GM19023 (cell line): Measurements from ENCODE around the gene FHDC1.

Source experiments
- ATAC-seq: cut with Tn5 transposase; IDR thresholded peaks from one replicate; pipeline ENCODE4 v1.9.1; 2021; ENCODE audit warnings: mild to moderate bottlenecking, moderate library complexity; ENCODE audit not compliant: unreplicated experiment

FHDC1 gene

DNA sequence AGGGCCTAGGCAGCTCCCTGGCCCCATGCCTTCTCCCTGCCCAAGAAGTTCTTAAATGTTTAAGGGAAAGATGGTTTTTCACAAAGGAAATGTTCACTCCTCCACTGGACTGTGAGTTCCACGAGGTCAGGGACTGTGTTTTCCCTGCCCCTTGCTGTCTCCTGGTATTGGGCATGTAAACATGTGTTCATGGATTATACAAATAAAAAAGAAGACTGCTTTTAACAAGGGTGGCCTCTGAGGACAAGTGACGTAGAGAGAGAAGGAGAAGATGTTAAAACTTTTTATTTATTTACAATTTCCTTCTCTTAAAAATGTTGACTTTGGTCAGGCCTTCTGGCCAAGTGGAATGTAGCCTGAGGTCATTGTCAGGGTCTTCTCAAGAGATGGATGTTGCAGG lies 66.0 kb downstream of the FHDC1 start:
- no peak for ATAC-seq

DNA sequence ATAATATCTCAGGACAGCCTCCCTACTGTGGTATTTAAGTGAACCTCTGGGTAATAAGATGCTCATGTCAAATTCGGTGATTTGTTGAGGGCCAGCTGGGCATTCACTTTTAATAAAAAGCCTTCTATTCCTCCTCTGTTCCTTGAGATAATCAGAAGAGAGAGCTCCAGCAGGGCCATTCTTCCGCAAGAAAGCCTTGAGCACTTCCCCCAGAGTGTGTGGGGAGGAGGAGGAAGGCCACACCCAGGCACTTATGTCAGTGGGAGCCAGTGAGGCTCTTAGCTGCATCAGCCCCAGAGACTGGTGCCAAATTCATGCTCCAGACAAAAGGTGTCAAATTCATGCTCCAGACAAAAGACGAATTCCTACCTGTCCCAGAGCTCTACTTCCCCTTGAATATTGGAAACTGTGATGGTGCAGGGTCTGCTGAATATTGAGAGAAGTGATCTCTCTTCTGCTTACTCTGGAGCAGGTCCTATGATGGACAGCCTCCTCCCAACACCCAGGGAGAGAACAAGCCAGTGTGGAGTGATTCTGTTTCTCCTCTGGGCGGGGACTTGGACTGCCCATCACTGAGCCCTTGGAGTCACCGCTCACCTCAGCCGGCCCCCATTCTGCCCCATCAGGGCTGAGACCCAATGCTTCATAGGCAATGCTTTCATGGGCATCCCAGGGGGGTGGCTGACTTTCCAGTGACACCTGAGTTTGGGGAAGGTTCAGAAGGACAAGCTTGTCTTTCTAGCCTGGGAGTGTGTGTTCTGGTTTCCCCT lies 68.1 kb downstream of the FHDC1 start:
- no peak for ATAC-seq

DNA sequence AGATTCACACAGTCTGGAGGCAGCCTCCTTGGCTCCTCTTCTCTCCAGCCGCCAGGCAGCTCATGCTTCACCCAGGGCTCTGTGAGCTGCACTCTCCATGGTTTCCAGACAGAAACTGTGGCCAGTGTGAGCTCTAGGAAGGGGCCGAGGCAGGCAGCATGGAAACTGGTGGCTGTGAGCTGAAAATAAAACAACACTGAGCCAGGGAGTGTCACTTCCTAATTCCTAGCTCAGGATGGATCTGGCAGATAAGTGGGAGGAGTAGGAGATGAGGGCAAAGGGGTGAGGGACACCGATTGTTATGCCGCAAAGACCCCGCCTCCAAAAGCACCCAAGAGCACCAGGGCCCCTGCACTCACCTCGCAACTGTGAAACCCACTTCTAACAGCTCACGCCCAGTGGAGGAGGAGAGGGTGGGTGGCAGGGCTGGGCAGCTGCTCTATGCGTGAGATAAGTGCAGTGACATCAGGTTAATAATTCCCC lies 69.8 kb downstream of the FHDC1 start:
- no peak for ATAC-seq

DNA sequence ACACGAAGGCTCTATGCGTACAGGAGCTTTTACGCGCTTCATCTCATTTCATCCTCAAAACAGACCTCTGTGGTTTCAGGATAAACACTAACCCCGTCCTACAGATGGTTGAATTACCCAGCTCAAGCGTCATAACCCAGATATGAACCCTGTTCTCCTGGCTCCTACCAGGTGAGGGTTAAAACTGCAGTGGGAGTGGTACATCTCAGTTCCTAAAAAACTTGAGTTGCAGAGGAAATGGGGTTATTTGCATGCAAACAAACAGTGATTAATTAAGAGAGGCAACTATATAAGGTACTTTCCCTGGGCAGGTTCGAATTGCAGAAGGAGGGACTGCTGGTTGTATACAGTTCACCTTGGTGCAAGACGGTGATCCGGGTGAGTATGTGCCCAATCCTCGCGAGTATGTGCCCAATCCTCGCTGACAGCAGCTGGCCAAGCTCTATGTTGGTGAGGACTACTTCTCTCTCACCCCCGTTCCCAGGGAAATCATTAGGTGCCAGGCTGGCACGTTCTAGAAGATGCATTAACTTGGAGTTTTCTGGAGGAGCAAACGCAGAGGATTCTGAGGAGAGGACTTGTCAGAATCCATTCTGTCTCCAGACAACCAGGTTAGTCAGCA lies 72.6 kb downstream of the FHDC1 start:
- no peak for ATAC-seq

DNA sequence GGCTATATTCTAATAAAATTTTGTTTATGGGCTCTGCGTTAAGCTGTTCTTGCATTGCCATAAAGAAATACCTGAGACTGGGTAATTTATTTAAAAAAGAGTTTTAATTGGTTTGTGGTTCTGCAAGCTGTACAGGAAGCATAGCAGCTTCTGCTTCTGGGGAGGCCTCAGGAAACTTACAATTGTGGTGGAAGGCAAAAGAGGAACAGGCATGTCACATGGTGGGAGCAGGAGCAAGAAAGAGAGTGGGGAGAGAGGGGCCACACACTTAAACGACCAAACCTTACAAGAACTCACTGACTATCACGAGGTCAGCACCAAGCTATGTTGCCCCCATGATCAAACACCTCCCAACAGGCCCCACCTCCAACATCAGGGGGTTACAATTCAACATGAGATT lies 74.0 kb downstream of the FHDC1 start:
- no peak for ATAC-seq

DNA sequence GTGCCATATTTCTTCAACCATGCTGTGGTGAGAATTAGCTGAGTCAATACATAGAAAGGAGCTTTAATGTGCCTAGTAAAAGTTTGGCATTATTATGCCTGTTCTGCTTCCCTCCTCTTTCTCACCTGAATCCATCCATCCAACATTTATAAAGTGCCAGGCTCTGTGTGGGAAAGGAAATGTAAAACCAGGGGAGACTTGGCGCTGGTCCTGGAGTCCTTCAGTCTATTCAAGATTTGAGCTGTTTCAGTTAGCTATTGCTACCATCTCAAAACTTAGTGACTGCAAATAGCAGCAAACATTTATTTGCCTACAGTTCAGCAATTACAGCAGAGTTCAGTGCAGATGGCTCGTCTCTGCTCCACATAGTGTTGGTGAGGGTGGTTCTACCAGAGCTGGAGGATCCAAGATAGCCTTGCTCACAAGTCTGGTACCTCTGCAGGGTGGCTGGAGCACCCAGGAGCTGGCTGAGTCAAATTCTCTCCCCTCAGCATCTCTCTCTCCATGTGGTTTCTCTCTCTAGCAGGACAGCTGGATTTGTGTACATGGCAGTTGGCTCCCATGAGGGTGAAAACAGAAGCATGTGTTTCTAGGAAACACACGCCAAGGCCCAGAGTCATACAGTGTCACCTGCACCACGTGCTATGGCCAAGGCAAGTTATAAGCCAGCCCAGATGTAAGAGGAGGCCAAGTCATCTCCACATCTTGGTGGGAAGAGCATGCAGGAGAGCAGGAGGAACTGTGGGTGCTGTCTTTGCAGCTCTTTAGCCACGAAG lies 77.3 kb downstream of the FHDC1 start:
- ATAC-seq: no peak

DNA sequence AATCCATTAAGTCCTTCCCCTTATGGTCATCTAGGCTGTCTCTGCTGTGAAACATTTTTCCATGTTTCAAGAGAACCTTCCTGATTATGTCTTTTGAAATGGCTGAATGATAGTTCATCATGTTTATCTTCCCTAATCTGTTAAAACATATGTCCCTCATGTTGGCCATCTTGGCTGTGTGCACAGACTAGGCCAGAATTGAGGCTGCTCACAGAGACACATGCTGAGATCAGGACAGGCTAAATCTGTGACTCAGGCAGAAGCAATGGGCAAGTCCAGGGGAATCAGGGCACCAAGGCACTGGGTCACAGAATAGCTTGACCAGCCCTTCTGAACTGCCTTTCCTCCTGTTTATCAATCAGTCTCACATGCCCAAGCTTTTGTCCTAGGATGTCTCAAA lies 78.3 kb downstream of the FHDC1 start:
- ATAC-seq: no peak

DNA sequence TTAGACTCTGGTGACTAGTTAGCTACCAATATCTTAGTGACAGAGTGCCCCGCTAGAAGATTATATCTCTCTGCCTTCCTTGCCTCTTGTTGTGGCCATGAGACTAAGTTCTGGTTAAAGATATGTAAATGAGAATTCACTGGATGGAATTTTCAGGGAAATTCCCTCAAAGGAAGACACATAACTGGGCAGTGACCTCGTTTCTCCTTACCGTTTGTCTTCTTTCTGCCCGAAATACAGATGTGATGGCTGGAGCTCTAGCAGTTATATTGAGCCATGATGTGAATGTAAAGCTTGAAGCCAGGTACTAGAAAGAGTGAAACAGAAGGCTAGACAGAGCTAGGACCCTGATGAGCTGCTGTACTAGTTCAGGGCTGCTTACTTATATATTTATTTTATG lies 80.5 kb downstream of the FHDC1 start:
- ATAC-seq: no peak

DNA sequence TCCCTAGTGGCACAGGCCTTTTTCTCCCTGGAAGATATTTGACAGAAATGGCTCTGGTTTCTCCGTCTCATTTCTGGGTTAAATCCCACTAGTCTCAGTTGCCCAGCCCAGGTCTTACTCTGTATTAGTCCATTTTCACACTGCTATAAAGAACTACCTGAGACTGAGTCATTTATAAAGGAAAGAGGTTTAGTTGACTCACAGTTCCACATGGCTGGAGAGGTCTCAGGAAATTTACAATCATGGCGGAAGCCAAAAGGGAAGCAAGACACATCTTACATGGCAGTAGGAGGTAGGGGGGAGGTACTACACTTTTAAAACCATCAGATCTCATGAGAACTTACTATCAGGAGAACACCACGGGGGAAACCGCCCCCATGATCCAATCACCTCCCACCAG lies 81.9 kb downstream of the FHDC1 start:
- ATAC-seq: no peak

DNA sequence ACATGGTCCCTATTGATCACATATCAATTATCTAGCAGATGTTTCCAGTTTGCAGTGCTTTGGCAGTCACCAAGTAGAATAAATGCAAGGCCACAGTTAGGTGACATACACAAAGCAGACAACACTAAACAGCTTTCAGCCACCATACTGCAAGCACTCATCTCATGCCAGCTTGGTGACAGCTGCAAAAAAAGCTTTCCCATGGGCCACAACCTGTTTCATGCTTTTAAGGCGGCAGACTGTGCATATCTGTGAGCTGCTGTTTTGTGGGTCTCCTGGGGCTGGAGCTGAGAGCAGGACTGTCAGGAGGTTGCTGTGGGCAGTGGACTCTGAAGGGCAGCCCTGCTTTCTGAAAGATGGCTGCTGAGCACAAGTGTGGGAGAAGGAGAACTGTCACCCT lies 82.6 kb downstream of the FHDC1 start:
- ATAC-seq: no peak

DNA sequence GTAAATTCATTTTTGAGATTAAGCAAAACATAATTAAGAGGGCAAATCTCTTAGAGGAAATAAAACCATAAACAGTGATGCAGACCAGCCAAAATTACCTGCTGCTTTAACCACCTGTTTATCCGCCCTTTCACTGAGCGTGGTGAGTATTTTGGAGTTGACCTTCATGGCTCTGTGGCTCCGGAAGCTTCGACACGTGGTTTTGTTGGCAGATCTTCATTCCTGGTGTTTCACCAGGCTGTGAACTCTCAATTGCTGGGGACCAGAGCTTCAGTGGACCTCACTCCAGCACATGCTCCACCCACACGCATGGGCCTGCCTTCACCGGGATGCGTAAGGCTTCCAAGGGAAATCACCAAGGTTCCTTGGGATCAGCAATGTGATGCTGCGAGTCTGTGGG lies 83.8 kb downstream of the FHDC1 start:
- no peak for ATAC-seq

DNA sequence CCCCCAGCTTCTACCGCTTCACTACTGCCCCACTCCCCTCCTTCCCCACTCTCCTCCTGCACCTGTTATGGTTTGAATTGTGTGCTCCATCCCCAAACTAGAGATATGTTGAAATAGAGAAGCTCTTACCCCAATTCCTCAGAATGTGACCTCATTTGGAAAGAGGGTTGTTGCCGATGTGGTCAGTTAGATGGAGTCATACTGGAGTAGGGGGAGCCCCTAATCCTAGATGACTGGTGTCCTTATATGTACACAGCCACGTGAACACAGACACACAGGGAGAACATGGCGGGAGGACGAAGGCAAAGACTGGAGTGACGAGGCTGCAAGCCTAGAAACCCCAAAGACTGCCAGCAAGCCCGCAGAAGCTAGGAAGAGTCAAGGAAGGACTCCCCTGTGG lies 84.3 kb downstream of the FHDC1 start:
- no peak for ATAC-seq

DNA sequence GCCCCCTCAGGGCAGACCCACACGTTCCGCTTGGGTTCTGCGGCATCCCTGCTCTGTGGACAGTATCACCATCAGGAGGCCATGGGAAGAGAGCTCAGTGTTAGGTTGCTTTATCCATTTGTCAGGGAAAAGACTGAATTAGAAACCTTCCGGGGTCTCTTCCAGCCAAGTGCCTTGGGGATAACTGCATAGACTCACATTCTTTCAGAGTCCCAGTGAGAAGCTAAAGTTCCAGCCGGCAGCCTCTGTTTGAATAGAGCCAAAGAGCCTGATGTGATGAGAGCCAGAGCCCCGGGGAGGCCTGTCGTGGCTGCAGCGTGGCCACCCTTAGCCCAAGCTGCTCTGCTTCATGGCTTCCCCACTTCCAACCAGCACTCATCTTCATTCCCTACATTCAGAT lies 85.2 kb downstream of the FHDC1 start:
- no peak for ATAC-seq

DNA sequence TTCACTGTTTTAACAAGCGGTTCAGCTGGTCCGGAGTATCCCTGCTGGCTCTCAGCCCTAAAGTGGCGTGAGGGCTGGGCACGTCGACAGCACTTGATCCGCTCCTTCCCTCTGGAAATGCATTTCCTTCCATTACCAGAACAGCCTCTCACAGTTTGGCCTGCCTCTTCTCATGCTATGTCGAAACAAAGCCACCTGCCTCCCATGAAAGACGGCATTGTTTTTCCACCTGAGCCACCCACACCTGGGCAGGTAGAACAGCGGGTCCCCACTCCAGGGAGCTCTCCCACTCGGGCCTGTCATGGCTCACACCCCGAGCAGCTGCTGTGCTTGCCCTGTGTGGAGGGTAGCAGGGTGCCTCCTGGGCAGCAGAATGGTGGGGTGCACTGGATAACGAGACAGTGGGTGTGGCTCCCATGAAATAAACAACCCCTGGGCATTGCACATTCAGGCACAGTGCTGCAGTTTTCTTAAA lies 86.2 kb downstream of the FHDC1 start:
- no peak for ATAC-seq

DNA sequence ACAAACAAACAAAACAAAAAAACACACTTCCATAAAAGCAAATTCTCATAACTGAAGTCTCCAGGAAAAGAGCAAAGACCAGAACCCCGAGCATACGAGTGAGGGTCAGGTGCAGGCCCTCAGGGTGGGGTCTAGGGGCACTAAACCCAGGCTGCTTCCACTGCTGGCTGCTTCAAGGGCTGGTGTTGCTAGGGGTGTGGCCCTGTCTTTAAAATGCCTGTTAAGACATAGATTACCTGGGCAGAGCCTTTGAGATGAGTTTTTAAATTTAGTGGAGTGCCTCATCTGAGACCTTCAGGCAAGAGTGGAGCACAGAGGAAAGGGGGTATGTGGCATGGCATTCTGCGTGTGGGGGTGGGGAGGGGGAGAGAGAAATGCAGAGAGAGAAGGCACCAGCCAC lies 87.0 kb downstream of the FHDC1 start:
- ATAC-seq: no peak

DNA sequence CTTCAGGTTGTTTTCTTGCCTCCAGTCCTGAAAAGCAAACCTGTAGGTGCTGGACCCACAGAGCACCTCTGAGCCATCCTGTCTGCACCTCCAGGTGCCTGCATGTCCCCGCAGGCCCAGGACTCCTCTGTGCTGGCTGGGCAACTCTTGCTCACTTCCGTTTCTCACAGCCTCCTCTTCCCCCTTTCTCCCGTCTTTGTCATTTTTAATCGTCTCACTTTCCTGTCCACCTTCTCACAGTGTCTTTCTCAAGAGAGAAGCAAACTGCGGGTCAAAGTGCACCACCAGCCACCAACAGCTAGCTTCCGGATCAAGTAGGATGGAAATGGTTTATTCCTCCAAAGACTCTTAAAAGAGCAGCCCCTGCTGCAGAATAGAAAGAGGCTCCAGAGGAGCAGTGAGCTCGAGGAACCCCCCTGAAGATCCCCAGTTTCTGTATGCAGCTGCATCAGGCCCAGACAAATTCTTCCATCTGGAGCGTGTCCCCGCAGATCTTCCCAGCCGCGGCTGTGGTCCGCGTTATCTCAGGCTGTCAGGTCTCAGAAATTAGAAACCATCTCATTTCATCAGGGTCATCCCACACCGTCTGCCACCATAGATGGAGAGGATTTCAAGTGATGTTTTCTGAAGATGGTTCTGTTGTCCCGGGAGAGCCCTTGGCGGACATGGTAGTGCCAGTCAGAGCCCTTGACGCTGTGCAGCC lies 87.7 kb downstream of the FHDC1 start:
- no peak for ATAC-seq

DNA sequence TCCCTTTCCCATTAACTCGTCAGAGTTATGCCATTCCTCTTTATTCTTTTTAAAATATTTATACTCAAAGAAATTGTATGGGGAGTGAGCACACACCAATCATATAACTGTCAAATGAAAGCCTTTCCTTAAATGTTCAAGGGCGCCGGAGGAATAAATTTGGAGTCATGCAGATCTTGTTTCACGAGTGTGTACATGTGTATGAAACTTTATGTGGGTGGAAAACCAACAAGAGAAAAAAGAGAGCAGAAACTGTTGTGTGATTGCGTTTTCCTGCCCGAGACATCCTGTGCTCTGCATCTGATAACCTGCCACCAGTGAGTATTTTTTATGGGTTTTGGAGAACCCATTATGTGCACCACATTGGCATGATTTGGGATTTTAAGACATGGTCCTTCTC lies 88.3 kb downstream of the FHDC1 start:
- ATAC-seq: no peak

DNA sequence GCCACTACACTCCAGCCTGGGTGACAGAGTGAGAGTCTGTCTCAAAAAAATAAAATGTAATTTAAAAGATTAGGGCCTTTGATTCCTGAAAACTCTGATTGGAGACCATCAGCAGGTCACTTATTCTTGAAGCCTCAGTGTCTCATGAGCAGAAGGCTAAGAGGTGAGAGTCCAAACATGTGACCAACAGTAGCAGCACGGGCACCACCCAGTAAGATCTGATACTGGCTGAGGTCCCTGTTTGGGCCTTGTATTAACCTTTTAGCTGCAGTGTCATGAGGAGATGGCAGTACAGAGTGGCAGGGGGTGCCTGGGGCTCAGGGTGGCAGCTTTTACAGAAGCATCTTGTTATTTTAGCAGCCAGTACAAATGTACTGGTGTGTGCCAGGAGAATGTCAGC lies 89.3 kb downstream of the FHDC1 start:
- ATAC-seq: no peak

DNA sequence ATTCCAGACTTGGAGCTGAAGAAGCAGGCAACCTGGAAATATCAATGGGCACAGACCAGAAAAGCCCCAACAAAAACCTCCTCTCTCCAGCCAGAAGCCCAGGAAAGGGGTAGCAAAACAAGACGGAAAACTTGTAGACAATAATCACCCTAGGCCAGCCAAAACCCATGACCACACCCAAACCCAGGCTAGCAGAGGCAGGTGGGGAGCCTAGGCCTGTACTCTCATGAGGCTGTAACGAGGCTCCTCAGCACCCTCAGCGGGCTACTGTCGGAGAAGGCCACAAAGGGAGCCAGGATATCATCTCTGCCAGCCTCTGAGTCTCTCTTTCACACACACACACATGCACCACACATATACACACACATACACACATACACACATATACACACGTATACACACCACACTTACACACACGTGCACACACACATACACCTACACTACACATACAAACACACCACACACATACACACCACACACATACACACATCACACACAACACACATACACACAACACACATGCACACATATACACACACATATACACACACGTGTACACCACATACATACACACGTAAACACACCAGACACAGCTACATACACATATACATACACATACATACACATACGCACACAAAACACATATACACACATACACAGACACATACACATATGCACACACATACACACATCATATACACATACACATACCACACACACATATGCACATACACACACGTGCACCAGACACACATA lies 90.6 kb downstream of the FHDC1 start:
- no peak for ATAC-seq

DNA sequence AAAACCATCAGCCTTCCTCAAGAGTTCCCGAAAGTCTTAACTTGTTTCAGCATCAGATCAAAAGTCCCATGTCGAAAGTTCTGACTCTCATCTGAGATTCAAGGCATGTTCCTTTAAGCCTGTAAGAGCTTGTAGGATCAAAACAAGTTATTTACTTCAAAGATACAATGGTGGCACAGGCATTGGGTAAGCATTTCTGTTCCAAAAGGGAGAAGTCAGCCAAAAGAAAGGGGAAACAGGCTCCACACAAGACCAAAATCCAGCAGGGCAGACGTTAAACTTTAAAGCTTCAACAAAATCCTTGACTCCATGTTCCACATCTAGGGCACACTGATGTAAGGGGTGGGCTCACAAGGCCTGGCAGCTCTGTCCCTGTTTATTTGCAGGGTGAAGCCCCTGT lies 91.7 kb downstream of the FHDC1 start:
- no peak for ATAC-seq

DNA sequence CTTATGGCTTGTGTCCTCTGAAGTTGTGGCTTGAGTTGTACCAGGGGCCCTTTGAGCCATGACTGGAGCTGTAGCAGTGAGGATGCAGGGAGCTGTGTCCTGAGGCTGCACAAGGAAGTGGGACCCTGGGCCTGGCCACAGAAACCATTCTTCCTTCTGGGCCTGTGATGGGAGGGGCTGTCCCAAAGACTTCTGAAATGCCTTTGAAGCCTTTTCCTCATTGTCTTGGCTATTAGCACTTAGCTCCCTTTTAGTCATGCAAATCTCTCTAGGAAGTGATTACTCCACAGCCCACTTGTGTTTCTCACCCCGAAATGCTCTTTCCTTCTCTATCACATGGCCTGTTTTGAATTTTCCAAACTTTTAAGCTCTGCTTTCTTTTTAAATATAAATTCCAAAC lies 92.4 kb downstream of the FHDC1 start:
- ATAC-seq: no peak
